ENCODE measurements around the gene HEG1. TPM values are rescaled to one million over a fixed set of nuclear protein-coding genes. Genes with fewer than 3 reads are reported as not detected.

Gene HEG1
- total and polyA plus RNA-seq, 9 donors = 12.2 to 64.7 (median 35.6) TPM

DNA sequence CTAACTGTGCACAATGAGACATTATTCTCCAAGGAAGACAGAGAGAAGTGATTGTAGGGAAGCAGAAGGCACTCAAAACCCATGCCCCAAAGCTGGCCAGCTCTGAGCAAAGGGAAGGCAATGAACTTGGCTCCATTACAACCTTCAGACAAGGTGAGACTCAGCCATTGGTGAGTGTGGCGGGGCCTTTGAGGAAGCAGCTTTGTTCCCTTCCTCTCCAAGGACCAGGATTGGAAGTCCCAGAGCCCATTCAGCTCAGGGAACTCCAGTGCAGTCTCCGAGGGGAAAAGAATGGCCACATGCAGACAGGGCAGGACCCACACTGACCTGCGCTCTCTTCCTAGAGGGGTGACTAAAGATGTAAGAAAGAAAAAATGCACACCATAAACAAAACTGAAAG, 23.1 kb downstream of the HEG1 start:
- Histone ChIP-seq H3K4me3 (no peak overlapping the region), H3K27ac (no peak overlapping the region), H3K4me1 (ENCODE audit: insufficient read depth) (no peaks in the 10 kb centered on the region), H3K9me3 (no peaks in the 10 kb centered on the region), H3K27me3 (no peaks in the 10 kb centered on the region), H3K36me3 (no peaks in the 10 kb centered on the region)
- no peak for DNase-seq
- WGBS, 3 donors = 83 to 92% (median 92%) methylated on average over 3 of the region's 3 CpGs
- intact Hi-C loops (cut with DNase I) = loop anchor here in 1 of 4 donors (10.0 kb wide), 1 partner anchor 1032 kb away; no protein-coding TSS in a partner anchor
- TF ChIP-seq POLR2A (IDR thresholded peaks at IDR 0.05) = no peak
- TF ChIP-seq, protein P1, sequence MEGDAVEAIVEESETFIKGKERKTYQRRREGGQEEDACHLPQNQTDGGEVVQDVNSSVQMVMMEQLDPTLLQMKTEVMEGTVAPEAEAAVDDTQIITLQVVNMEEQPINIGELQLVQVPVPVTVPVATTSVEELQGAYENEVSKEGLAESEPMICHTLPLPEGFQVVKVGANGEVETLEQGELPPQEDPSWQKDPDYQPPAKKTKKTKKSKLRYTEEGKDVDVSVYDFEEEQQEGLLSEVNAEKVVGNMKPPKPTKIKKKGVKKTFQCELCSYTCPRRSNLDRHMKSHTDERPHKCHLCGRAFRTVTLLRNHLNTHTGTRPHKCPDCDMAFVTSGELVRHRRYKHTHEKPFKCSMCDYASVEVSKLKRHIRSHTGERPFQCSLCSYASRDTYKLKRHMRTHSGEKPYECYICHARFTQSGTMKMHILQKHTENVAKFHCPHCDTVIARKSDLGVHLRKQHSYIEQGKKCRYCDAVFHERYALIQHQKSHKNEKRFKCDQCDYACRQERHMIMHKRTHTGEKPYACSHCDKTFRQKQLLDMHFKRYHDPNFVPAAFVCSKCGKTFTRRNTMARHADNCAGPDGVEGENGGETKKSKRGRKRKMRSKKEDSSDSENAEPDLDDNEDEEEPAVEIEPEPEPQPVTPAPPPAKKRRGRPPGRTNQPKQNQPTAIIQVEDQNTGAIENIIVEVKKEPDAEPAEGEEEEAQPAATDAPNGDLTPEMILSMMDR (IDR thresholded peaks at IDR 0.05) = no peak
- TF ChIP-seq EP300 (IDR thresholded peaks at IDR 0.05) = no peak

DNA sequence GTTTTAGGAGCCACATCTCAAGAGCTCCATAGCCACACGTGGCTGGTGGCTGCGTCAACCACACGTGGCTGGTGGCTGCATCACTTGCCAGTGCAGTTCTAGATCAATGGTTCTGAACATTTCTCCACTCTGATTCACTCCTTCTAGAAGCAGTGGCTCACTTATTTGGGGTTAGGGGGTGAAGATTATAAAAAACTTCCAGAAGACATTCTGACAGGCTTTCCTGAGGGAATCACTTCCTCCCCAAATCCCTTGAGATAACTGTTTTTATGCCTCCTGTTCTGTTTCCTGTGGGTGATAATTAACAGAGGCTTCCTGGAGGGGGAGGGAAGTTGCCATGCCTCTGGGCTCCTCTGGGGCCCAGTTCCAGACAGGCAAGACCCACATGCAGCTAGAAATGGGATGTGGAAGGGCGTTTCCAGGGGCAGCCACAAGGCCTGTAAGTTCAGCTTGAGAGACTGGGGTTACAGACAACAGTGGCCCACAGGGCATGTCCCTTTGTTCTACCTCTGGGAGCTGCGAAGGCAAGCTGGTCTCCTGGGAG, 23.6 kb downstream of the HEG1 start:
- DNase-seq = no peak
- Histone ChIP-seq H3K36me3 (no peaks in the 10 kb centered on the region), H3K27ac (no peak overlapping the region), H3K4me1 (ENCODE audit: insufficient read depth) (no peaks in the 10 kb centered on the region), H3K4me3 (no peak overlapping the region), H3K27me3 (no peaks in the 10 kb centered on the region), H3K9me3 (no peaks in the 10 kb centered on the region)
- TF ChIP-seq EP300 (IDR thresholded peaks at IDR 0.05) (no peak), POLR2A (IDR thresholded peaks at IDR 0.05) (no peak)
- TF ChIP-seq, protein P1 (IDR thresholded peaks at IDR 0.05) = no peak
- intact Hi-C loops (cut with DNase I) = loop anchor here in 1 of 4 donors (10.0 kb wide), 1 partner anchor 1033 kb away; no protein-coding TSS in a partner anchor
- 67 to 79% (median 71%) methylated on average over 5 of the region's 5 CpGs for WGBS, 3 donors

DNA sequence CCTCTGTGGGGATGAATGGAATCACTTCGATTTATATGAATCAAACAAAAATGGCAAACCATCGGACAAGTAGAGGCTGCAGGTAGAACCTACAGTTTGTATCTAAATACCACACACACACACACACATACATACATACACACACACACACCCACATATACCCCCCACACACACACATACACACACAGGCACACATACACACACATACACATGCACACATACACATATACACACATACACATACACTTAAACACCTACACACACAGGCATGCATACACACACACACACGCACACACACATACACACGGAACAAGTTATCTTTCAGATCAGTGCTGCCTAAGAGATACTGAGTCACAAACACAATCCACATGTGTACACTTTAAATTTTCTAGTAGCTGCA, 24.3 kb downstream of the HEG1 start:
- H3K9me3 ChIP-seq = no peaks in the 10 kb centered on the region
- no peaks in the 10 kb centered on the region for H3K4me1 ChIP-seq (ENCODE audit: insufficient read depth)
- DNase-seq = no peak
- no peaks in the 10 kb centered on the region for H3K27me3 ChIP-seq
- H3K27ac ChIP-seq = no peak overlapping the region
- TF ChIP-seq EP300 (IDR thresholded peaks at IDR 0.05) (no peak), POLR2A (IDR thresholded peaks at IDR 0.05) (no peak)
- TF ChIP-seq, protein P1 (IDR thresholded peaks at IDR 0.05) = no peak
- no peaks in the 10 kb centered on the region for H3K36me3 ChIP-seq
- WGBS, 3 donors = 83 to 97% (median 86%) methylated on average over 4 of the region's 4 CpGs
- no peak overlapping the region for H3K4me3 ChIP-seq
- intact Hi-C loops (cut with DNase I) = loop anchor here in 1 of 4 donors (10.0 kb wide), 1 partner anchor 1033 kb away; no protein-coding TSS in a partner anchor

DNA sequence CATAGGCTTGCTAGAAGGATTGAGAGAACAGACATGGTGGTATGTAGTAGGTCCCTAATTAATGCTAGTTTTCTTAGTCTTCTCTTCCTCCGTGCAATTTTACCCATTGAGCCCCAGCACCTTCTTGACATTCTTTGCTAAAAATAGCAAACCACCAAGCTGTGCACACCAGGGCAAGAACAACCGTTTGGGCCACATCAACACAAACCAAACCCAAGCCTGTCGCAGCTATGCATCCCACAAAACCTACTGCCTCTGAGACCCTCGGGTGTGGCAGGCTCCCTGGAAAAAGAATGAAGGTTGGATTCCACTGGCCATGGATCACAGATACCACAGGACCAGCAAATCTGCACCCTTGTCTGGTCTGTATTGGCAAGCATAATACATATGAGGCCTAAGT, 27.1 kb downstream of the HEG1 start:
- no peak overlapping the region for H3K4me3 ChIP-seq
- H3K9me3 ChIP-seq = no peaks in the 10 kb centered on the region
- H3K27me3 ChIP-seq = no peaks in the 10 kb centered on the region
- TF ChIP-seq, protein P1 (IDR thresholded peaks at IDR 0.05) = no peak
- TF ChIP-seq POLR2A (IDR thresholded peaks at IDR 0.05) (no peak), EP300 (IDR thresholded peaks at IDR 0.05) (no peak)
- 86 to 89% (median 87%) methylated on average over 4 of the region's 4 CpGs for WGBS, 3 donors
- intact Hi-C loops (cut with DNase I) = no loop called here
- no peaks in the 10 kb centered on the region for H3K36me3 ChIP-seq
- H3K4me1 ChIP-seq (ENCODE audit: insufficient read depth) = no peaks in the 10 kb centered on the region
- DNase-seq = no peak
- H3K27ac ChIP-seq = no peak overlapping the region
